ENCODE measurements around the gene MPZL1. TPM values are rescaled to one million over a fixed set of nuclear protein-coding genes. Genes with fewer than 3 reads are reported as not detected.

Gene MPZL1
- polyA plus RNA-seq, 3 donors = 23.1 to 63.6 (median 61.8) TPM

GRCh38 chr1:167752219-167752985 is 30.6 kb downstream of the MPZL1 start:
- Histone ChIP-seq H3K9me3 (replicated peaks in 1 of 2; ENCODE audit: control insufficient read depth in 1 of 2, insufficient read depth in 1 of 2, low read length in 2 of 2) (no peaks in the 10 kb centered on the region), H2AFZ (ENCODE audit: insufficient read depth, low read depth, low read length, poor library complexity, severe bottlenecking) (no peak overlapping the region), H3K79me2 (ENCODE audit: insufficient read depth, low read length) (peaks cover 26% of the 10 kb centered on the region), H3K27me3 (ENCODE audit: control insufficient read depth in 2 of 2, insufficient read depth in 2 of 2, low read length in 2 of 2) (no peaks in the 10 kb centered on the region), H3K27ac (ENCODE audit: low read depth in 1 of 2, low read length in 2 of 2) (peak overlapping the region in 1 of 2 donors; percentile 27), H3K9ac (ENCODE audit: insufficient read depth, low read length, poor library complexity, severe bottlenecking) (no peak overlapping the region), H3K4me3 (replicated peaks in 1 of 3; ENCODE audit: low read depth in 2 of 3, low read length in 3 of 3) (no peak overlapping the region), H3K4me1 (ENCODE audit: control insufficient read depth in 1 of 2, insufficient read depth in 2 of 2, low read length in 2 of 2) (peaks cover 20% of the 10 kb centered on the region in 2 donors), H4K20me1 (ENCODE audit: insufficient read depth, low read length) (peaks cover 23% of the 10 kb centered on the region), H3K36me3 (replicated peaks in 1 of 2; ENCODE audit: control insufficient read depth in 1 of 2, insufficient read depth in 2 of 2, low read length in 2 of 2) (no peaks in the 10 kb centered on the region), H3K4me2 (replicated peaks; ENCODE audit: extremely low read depth, low read length, poor library complexity, severe bottlenecking) (peak overlapping the region; percentile 39)
- Mint-ChIP-seq H3K4me1 (peaks cover 48% of the 10 kb centered on the region), H3K27ac (peak overlapping the region in 5 of 7 donors; percentile 16 to 62 (median 32)), H3K36me3 (peaks cover 0 to 1% of the 10 kb centered on the region in 2 donors), H3K27me3 (ENCODE audit: low read depth in 3 of 3) (no peaks in the 10 kb centered on the region), H3K9me3 (no peaks in the 10 kb centered on the region), H3K4me3 (peak overlapping the region in 1 of 2 donors; percentile 57)
- no peak for TF ChIP-seq CTCF (IDR thresholded peaks at IDR 0.05)
- intact Hi-C loops (cut with micrococcal nuclease) = no loop called here
- DNase-seq = no peak

- Histone ChIP-seq H3K4me3 (replicated peaks in 1 of 3; ENCODE audit: low read depth in 2 of 3, low read length in 3 of 3) (no peak overlapping the region), H3K9me3 (replicated peaks in 1 of 2; ENCODE audit: control insufficient read depth in 1 of 2, insufficient read depth in 1 of 2, low read length in 2 of 2) (no peaks in the 10 kb centered on the region), H3K79me2 (ENCODE audit: insufficient read depth, low read length) (peaks cover 38% of the 10 kb centered on the region), H3K9ac (ENCODE audit: insufficient read depth, low read length, poor library complexity, severe bottlenecking) (no peak overlapping the region), H2AFZ (ENCODE audit: insufficient read depth, low read depth, low read length, poor library complexity, severe bottlenecking) (no peak overlapping the region), H3K27me3 (ENCODE audit: control insufficient read depth in 2 of 2, insufficient read depth in 2 of 2, low read length in 2 of 2) (no peaks in the 10 kb centered on the region), H3K4me1 (ENCODE audit: control insufficient read depth in 1 of 2, insufficient read depth in 2 of 2, low read length in 2 of 2) (peaks cover 20% of the 10 kb centered on the region in 2 donors), H3K36me3 (replicated peaks in 1 of 2; ENCODE audit: control insufficient read depth in 1 of 2, insufficient read depth in 2 of 2, low read length in 2 of 2) (no peaks in the 10 kb centered on the region), H4K20me1 (ENCODE audit: insufficient read depth, low read length) (peaks cover 26% of the 10 kb centered on the region), H3K27ac (ENCODE audit: low read depth in 1 of 2, low read length in 2 of 2) (no peak overlapping the region), H3K4me2 (replicated peaks; ENCODE audit: extremely low read depth, low read length, poor library complexity, severe bottlenecking) (no peak overlapping the region)
- WGBS (ENCODE audit: insufficient coverage) = 88% methylated on average over 3 of the region's 3 CpGs
- intact Hi-C loops (cut with micrococcal nuclease) = no loop called here
- H3K9me3 Mint-ChIP-seq = no peaks in the 10 kb centered on the region
- peaks cover 5 to 6% of the 10 kb centered on the region in 2 donors for H3K36me3 Mint-ChIP-seq
- no peaks in the 10 kb centered on the region for H3K27me3 Mint-ChIP-seq (ENCODE audit: low read depth in 3 of 3)
- H3K4me3 Mint-ChIP-seq = no peak overlapping the region
- H3K4me1 Mint-ChIP-seq = peaks cover 48% of the 10 kb centered on the region
- DNase-seq = no peak
- TF ChIP-seq CTCF (IDR thresholded peaks at IDR 0.05) = no peak
- peak overlapping the region in 1 of 7 donors; percentile 5 for H3K27ac Mint-ChIP-seq
Observed at GRCh38 chr1:167755654-167756053, 33.9 kb downstream of the MPZL1 start.
